ENCODE measurements around the gene ANAPC5. TPM values are rescaled to one million over a fixed set of nuclear protein-coding genes. Genes with fewer than 3 reads are reported as not detected.
A peak's percentile ranks its signal among the peaks of the same experiment; 100 is the strongest.
"Not testable (repeated sequence)": the region's sequence is repeated elsewhere in the genome, so short reads cannot be mapped to it uniquely, and the experiment has no call there.

ANAPC5 gene
- polyA plus RNA-seq, 3 donors: 67.3 to 161 (median 114) TPM

GRCh38 chr12:121378736-121379135 lies 26.5 kb upstream of the ANAPC5 start:
- Mint-ChIP-seq H3K9me3 (peaks cover 0 to 9% (median 6%) of the 10 kb centered on the region in 7 donors), H3K4me3 (no peak overlapping the region), H3K36me3 (no peaks in the 10 kb centered on the region), H3K4me1 (no peaks in the 10 kb centered on the region), H3K27me3 (ENCODE audit: low read depth in 3 of 3) (peaks cover 5 to 6% (median 6%) of the 10 kb centered on the region in 3 donors), H3K27ac (no peak overlapping the region)
- no peaks in the 10 kb centered on the region for H3K4me1 ChIP-seq (ENCODE audit: control insufficient read depth in 1 of 2, insufficient read depth in 2 of 2, low read length in 2 of 2)
- no peak overlapping the region for H2AFZ ChIP-seq (ENCODE audit: insufficient read depth, low read depth, low read length, poor library complexity, severe bottlenecking)
- H3K79me2 ChIP-seq (ENCODE audit: insufficient read depth, low read length): no peaks in the 10 kb centered on the region
- H4K20me1 ChIP-seq (ENCODE audit: insufficient read depth, low read length): no peaks in the 10 kb centered on the region
- no peak for DNase-seq
- no peak for TF ChIP-seq CTCF (IDR thresholded peaks at IDR 0.05)
- 85% methylated on average over 2 of the region's 5 CpGs for WGBS (ENCODE audit: insufficient coverage)
- no peak overlapping the region for H3K9ac ChIP-seq (ENCODE audit: insufficient read depth, low read length, poor library complexity, severe bottlenecking)
- no peaks in the 10 kb centered on the region for H3K27me3 ChIP-seq (ENCODE audit: control insufficient read depth in 2 of 2, insufficient read depth in 2 of 2, low read length in 2 of 2)
- H3K9me3 ChIP-seq (replicated peaks in 1 of 2; ENCODE audit: control insufficient read depth in 1 of 2, insufficient read depth in 1 of 2, low read length in 2 of 2): peaks cover 0 to 7% of the 10 kb centered on the region in 2 donors
- no peak overlapping the region for H3K4me3 ChIP-seq (replicated peaks in 1 of 3; ENCODE audit: low read depth in 2 of 3, low read length in 3 of 3)
- intact Hi-C loops (cut with micrococcal nuclease): no loop called here
- no peak overlapping the region for H3K4me2 ChIP-seq (replicated peaks; ENCODE audit: extremely low read depth, low read length, poor library complexity, severe bottlenecking)
- H3K36me3 ChIP-seq (replicated peaks in 1 of 2; ENCODE audit: control insufficient read depth in 1 of 2, insufficient read depth in 2 of 2, low read length in 2 of 2): no peaks in the 10 kb centered on the region
- no peak overlapping the region for H3K27ac ChIP-seq (ENCODE audit: low read depth in 1 of 2, low read length in 2 of 2)

DNA sequence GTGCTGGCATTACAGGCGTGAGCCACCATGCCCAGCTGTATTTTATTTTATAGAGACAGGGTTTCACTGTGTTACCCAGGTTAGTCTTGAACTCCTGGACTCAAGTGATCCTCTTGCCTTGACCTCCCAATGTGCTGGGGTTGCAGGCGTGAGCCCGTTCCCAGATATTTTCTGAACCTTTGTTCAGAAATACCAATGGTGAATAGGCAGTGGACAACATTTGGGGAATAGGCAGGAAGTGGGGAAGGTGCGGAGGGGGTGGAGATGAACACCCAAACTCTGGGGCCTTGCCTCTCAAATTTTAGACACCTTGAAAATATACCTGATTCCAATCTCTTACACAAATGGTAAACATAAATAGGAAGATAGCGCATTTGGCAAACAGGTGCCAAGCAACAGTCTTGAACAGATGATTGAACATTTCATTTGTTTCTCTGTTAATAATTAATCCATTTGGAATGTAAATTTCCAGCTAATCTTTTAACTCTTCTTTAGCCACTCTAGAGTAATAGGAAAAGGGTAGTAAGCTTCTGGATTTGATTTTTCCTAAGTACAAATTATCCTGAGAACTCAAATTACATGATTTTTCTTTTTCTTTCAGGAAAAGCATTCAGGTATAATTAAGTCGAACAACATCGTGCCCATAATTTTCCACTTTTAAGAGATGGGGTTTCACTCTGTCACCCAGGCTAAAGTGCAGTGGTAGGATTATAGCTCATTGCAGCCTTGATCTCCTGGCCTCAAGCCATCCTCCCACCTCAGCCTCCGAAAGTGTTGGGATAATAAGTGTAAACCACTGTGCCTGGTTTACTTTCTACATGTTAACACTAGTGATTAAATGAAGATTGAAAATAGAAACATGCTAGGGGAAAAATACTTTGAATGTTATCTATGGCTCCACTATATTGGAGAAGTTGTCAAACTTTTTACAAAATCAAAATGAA lies 24.8 kb upstream of the ANAPC5 start:
- H4K20me1 ChIP-seq (ENCODE audit: insufficient read depth, low read length): no peaks in the 10 kb centered on the region
- H3K27ac ChIP-seq (ENCODE audit: low read depth in 1 of 2, low read length in 2 of 2): no peak overlapping the region
- H3K4me2 ChIP-seq (replicated peaks; ENCODE audit: extremely low read depth, low read length, poor library complexity, severe bottlenecking): no peak overlapping the region
- H3K9me3 ChIP-seq (replicated peaks in 1 of 2; ENCODE audit: control insufficient read depth in 1 of 2, insufficient read depth in 1 of 2, low read length in 2 of 2): peaks cover 0 to 7% of the 10 kb centered on the region in 2 donors
- no peaks in the 10 kb centered on the region for H3K36me3 ChIP-seq (replicated peaks in 1 of 2; ENCODE audit: control insufficient read depth in 1 of 2, insufficient read depth in 2 of 2, low read length in 2 of 2)
- WGBS (ENCODE audit: insufficient coverage): 100% methylated on average over 1 of the region's 8 CpGs
- H3K9ac ChIP-seq (ENCODE audit: insufficient read depth, low read length, poor library complexity, severe bottlenecking): no peak overlapping the region
- no peaks in the 10 kb centered on the region for H3K27me3 ChIP-seq (ENCODE audit: control insufficient read depth in 2 of 2, insufficient read depth in 2 of 2, low read length in 2 of 2)
- Mint-ChIP-seq H3K27me3 (ENCODE audit: low read depth in 3 of 3) (peaks cover 3 to 9% (median 3%) of the 10 kb centered on the region in 3 donors), H3K9me3 (peaks cover 0 to 9% (median 6%) of the 10 kb centered on the region in 7 donors), H3K4me3 (no peak overlapping the region), H3K4me1 (no peaks in the 10 kb centered on the region), H3K36me3 (no peaks in the 10 kb centered on the region), H3K27ac (no peak overlapping the region)
- intact Hi-C loops (cut with micrococcal nuclease): no loop called here
- no peak overlapping the region for H3K4me3 ChIP-seq (replicated peaks in 1 of 3; ENCODE audit: low read depth in 2 of 3, low read length in 3 of 3)
- H2AFZ ChIP-seq (ENCODE audit: insufficient read depth, low read depth, low read length, poor library complexity, severe bottlenecking): no peak overlapping the region
- no peaks in the 10 kb centered on the region for H3K4me1 ChIP-seq (ENCODE audit: control insufficient read depth in 1 of 2, insufficient read depth in 2 of 2, low read length in 2 of 2)
- H3K79me2 ChIP-seq (ENCODE audit: insufficient read depth, low read length): no peaks in the 10 kb centered on the region
- no peak for TF ChIP-seq CTCF (IDR thresholded peaks at IDR 0.05)
- no peak for DNase-seq

DNA sequence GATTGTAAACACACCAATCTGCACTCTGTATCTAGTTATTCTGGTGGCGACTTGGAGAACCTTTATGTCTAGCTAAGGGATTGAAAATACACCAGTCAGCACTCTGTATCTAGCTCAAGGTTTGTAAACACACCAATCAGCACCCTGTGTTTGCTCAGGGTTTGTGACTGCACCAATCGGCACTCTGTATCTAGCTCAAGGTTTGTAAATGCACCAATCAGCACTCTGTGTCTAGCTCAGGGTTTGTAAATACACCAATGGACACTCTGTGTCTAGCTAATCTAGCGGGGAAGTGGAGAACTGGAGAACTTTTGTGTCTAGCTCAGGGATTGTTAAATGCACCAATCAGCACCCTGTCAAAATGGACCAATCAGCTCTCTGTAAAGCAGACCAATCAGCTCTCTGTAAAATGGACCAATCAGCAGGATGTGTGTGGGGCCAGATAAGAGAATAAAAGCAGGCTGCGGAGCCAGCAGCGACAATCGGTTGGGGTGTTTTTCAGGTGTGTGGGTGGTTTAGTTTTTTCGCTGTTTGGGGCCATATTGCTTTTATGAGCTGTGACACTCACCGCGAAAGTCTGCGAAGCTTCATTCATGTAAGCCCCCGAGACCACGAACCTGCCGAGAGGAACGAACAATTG lies 22.9 kb upstream of the ANAPC5 start:
- intact Hi-C loops (cut with micrococcal nuclease); H3K27ac ChIP-seq (ENCODE audit: low read depth in 1 of 2, low read length in 2 of 2); H3K4me3 ChIP-seq (replicated peaks in 1 of 3; ENCODE audit: low read depth in 2 of 3, low read length in 3 of 3); H3K4me3 Mint-ChIP-seq; H3K4me2 ChIP-seq (replicated peaks; ENCODE audit: extremely low read depth, low read length, poor library complexity, severe bottlenecking); H2AFZ ChIP-seq (ENCODE audit: insufficient read depth, low read depth, low read length, poor library complexity, severe bottlenecking); H3K9me3 Mint-ChIP-seq; H3K9me3 ChIP-seq (replicated peaks in 1 of 2; ENCODE audit: control insufficient read depth in 1 of 2, insufficient read depth in 1 of 2, low read length in 2 of 2); H4K20me1 ChIP-seq (ENCODE audit: insufficient read depth, low read length); H3K4me1 Mint-ChIP-seq; H3K9ac ChIP-seq (ENCODE audit: insufficient read depth, low read length, poor library complexity, severe bottlenecking); H3K79me2 ChIP-seq (ENCODE audit: insufficient read depth, low read length); H3K27me3 ChIP-seq (ENCODE audit: control insufficient read depth in 2 of 2, insufficient read depth in 2 of 2, low read length in 2 of 2); H3K36me3 ChIP-seq (replicated peaks in 1 of 2; ENCODE audit: control insufficient read depth in 1 of 2, insufficient read depth in 2 of 2, low read length in 2 of 2); H3K4me1 ChIP-seq (ENCODE audit: control insufficient read depth in 1 of 2, insufficient read depth in 2 of 2, low read length in 2 of 2); H3K27me3 Mint-ChIP-seq (ENCODE audit: low read depth in 3 of 3); H3K36me3 Mint-ChIP-seq; DNase-seq: not testable (repeated sequence)
- peak overlapping the region in 1 of 7 donors; percentile 41 for H3K27ac Mint-ChIP-seq
- 94% methylated on average over 12 of the region's 14 CpGs for WGBS (ENCODE audit: insufficient coverage)
